HG02759 (cell line): ENCODE results near the gene BGN.
A peak's percentile ranks its signal among the peaks of the same experiment; 100 is the strongest.

Experiments used
- ATAC-seq: cut with Tn5 transposase; IDR thresholded peaks from one replicate; pipeline ENCODE4 v1.9.1; 2021; ENCODE audit warnings: mild to moderate bottlenecking, moderate library complexity; ENCODE audit not compliant: unreplicated experiment

Gene BGN

GRCh38 chrX:153502796-153503195 is 8.0 kb downstream of the BGN start:
- no peak for ATAC-seq

GRCh38 chrX:153504445-153505016 is 9.8 kb downstream of the BGN start:
- no peak for ATAC-seq

- ATAC-seq, result no peak
Measured at GRCh38 chrX:153505361-153505760, 10.6 kb downstream of the BGN start.

GRCh38 chrX:153507484-153508178 is 12.9 kb downstream of the BGN start:
- peak; percentile 88 for ATAC-seq

GRCh38 chrX:153509592-153509991 is 14.8 kb downstream of the BGN start:
- no peak for ATAC-seq

GRCh38 chrX:153510383-153510782 is 15.6 kb downstream of the BGN start:
- no peak for ATAC-seq

- ATAC-seq, result no peak
Measured at GRCh38 chrX:153511784-153512500, 17.2 kb downstream of the BGN start.

- no peak for ATAC-seq
Measured at GRCh38 chrX:153512501-153512893, 17.7 kb downstream of the BGN start.

GRCh38 chrX:153513265-153513664 is 18.5 kb downstream of the BGN start:
- ATAC-seq, result no peak

GRCh38 chrX:153514259-153514658 is 19.5 kb downstream of the BGN start:
- ATAC-seq, result no peak

GRCh38 chrX:153515435-153515834 is 20.7 kb downstream of the BGN start:
- ATAC-seq, result no peak

- no peak for ATAC-seq
Measured at GRCh38 chrX:153516073-153516472, 21.3 kb downstream of the BGN start.

GRCh38 chrX:153517423-153517822 is 22.6 kb downstream of the BGN start, which contains the start of gene ATP2B3:
TSS of gene ATP2B3 (plus strand) at chrX:153517642. CDS start at chrX:153536248, 18,606 bp downstream.
- no peak for ATAC-seq

- no peak for ATAC-seq
Measured at GRCh38 chrX:153517946-153518834, 23.4 kb downstream of the BGN start.

GRCh38 chrX:153519569-153520286 is 24.9 kb downstream of the BGN start:
- no peak for ATAC-seq

GRCh38 chrX:153520287-153520917 is 25.6 kb downstream of the BGN start:
- ATAC-seq, result no peak

GRCh38 chrX:153521034-153521433 is 26.3 kb downstream of the BGN start:
- ATAC-seq, result no peak

GRCh38 chrX:153522259-153522658 is 27.5 kb downstream of the BGN start:
- no peak for ATAC-seq

GRCh38 chrX:153523269-153523668 is 28.5 kb downstream of the BGN start:
- no peak for ATAC-seq

GRCh38 chrX:153524234-153524633 is 29.5 kb downstream of the BGN start:
- ATAC-seq, result no peak
